Common myeloid progenitor, CD34-positive (primary cell): ENCODE data around the gene IL1RAP.
A peak's percentile ranks its signal among the peaks of the same experiment; 100 is the strongest.

Experiments
- CTCF ChIA-PET: fragments of 350-600 bp; sonication (Branson Sonifier 250); formaldehyde crosslinking; loops from one replicate; lab custom pipeline; 2021; ENCODE audit warnings: antibody characterized with exemption; lab: Charles Lee
- POLR2A ChIA-PET: fragments of 350-600 bp; sonication (Branson Sonifier 250); formaldehyde crosslinking; loops from one replicate; lab custom pipeline; 2021; ENCODE audit warnings: antibody characterized with exemption; lab: Charles Lee
- DNase-seq, 3 donors: peaks; one replicate each; pipeline versions ENCODE4 v3.0.0 to v3.0.0-alpha.2; 2013
- H3K27ac ChIP-seq, 2 experiments: 1 replicate in 1 of 2; 2 replicates in 1 of 2; pipeline ENCODE4 v1.7.0; 2013; ENCODE audit warnings: inconsistent platforms in 2 of 2, low read length in 2 of 2, mild to moderate bottlenecking in 2 of 2, low read depth in 1 of 2, moderate library complexity in 1 of 2; ENCODE audit not compliant: severe bottlenecking in 2 of 2, insufficient read depth in 1 of 2, poor library complexity in 1 of 2
- H3K27me3 ChIP-seq, 5 experiments: replicated peaks in 2 of 5; 1 replicate in 3 of 5; 2 replicates in 2 of 5; pipeline versions ENCODE4 v1.6.1 to v1.7.0; 2013; ENCODE audit warnings: low read length in 4 of 5, mild to moderate bottlenecking in 2 of 5, moderate library complexity in 2 of 5, inconsistent platforms in 1 of 5; ENCODE audit not compliant: insufficient read depth in 5 of 5, control insufficient read depth in 4 of 5
- H3K36me3 ChIP-seq, 4 experiments: 1 replicate in 2 of 4; 2 replicates in 2 of 4; pipeline versions ENCODE4 v1.6.1 to v1.7.0; 2013; ENCODE audit warnings: low read length in 3 of 4, control low read depth in 1 of 4, mild to moderate bottlenecking in 1 of 4; ENCODE audit not compliant: control insufficient read depth in 4 of 4, insufficient read depth in 4 of 4
- H3K4me1 ChIP-seq, 4 experiments: 1 replicate in 3 of 4; 2 replicates in 1 of 4; pipeline versions ENCODE4 v1.6.1 to v1.7.1; 2013; ENCODE audit warnings: low read length in 3 of 4, mild to moderate bottlenecking in 3 of 4, control low read depth in 1 of 4, inconsistent platforms in 1 of 4, moderate library complexity in 1 of 4; ENCODE audit not compliant: control insufficient read depth in 4 of 4, insufficient read depth in 4 of 4; ENCODE audit errors: control extremely low read depth in 1 of 4
- H3K4me3 ChIP-seq, 7 experiments: 1 replicate in 4 of 7; 2 replicates in 3 of 7; pipeline versions ENCODE4 v1.5.1 to v1.7.0; 2013; ENCODE audit warnings: mild to moderate bottlenecking in 7 of 7, low read length in 6 of 7, moderate library complexity in 6 of 7, inconsistent platforms in 2 of 7, low read depth in 2 of 7, control low read depth in 1 of 7; ENCODE audit not compliant: insufficient read depth in 4 of 7, control insufficient read depth in 1 of 7; ENCODE audit errors: extremely low read depth in 1 of 7
- H3K9me3 ChIP-seq, 5 experiments: 1 replicate in 4 of 5; 2 replicates in 1 of 5; pipeline versions ENCODE4 v1.6.1 to v1.7.1; 2013; ENCODE audit warnings: low read length in 4 of 5, mild to moderate bottlenecking in 2 of 5, inconsistent platforms in 1 of 5, low read depth in 1 of 5, moderate library complexity in 1 of 5; ENCODE audit not compliant: control insufficient read depth in 4 of 5, insufficient read depth in 2 of 5; ENCODE audit errors: control extremely low read depth in 1 of 5
- WGBS: methylation state at CpG from one replicate; pipeline ENCODE4 v1.1.5; 2013; ENCODE audit not compliant: insufficient coverage; 5-methylcytosine and 5-hydroxymethylcytosine counted together

IL1RAP gene

DNA sequence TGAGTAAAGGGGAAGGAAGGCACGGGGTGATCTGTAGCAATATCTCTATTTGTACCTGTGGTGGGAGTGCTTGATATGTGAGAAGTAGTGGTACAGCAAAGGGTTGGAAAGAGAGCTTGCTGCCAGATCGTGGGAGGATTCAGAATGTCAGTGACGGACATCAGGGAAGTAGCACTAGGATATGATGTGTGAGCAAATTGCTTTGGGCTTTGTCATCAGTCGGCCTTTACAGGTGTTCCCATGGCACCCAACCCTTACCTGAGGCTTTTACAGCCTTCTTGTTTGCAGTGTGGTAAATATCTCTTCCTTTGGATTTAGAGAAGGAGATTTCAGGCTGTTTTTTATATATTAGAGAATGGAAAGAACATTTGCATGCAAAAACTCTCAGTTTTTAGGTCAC lies 29.8 kb downstream of the IL1RAP start:
- H3K4me3 ChIP-seq: no peak overlapping the region
- 93% methylated on average over 3 of the region's 4 CpGs for WGBS
- H3K27me3 ChIP-seq: peaks cover 0 to 21% (median 8%) of the 10 kb centered on the region in 5 experiments
- H3K27ac ChIP-seq: no peak overlapping the region
- POLR2A ChIA-PET: no interaction called here
- CTCF ChIA-PET: interaction anchor here (0.6 to 1.9 kb wide), 2 partner anchors 28 to 153 kb away, joined by 3 to 5 read pairs; no protein-coding TSS in a partner anchor
- H3K4me1 ChIP-seq: no peaks in the 10 kb centered on the region
- peaks cover 0 to 6% (median 0%) of the 10 kb centered on the region in 4 experiments for H3K36me3 ChIP-seq
- DNase-seq: no peak
- H3K9me3 ChIP-seq: peaks cover 0 to 2% (median 0%) of the 10 kb centered on the region in 5 experiments

DNA sequence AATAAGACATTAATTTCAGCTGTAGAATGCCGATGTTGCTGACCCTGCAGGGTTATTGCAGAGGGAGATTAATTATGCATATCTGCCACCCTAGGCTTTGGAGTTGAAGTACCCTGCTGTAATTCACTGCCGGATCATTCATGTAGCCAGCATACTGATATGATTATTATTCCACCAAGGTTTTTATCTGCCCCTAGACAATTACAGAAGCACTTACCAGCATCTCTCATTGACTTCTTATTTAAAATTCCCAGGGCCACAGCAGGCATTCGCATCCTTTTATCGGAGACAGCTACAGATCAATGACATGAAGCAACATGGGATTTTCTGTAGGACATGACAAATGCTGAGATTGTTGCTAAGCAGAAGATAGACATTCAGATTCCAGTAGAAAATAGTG lies 31.3 kb downstream of the IL1RAP start:
- Histone ChIP-seq H3K36me3 (peaks cover 0 to 6% (median 0%) of the 10 kb centered on the region in 4 experiments), H3K4me1 (no peaks in the 10 kb centered on the region), H3K9me3 (peaks cover 0 to 5% (median 0%) of the 10 kb centered on the region in 5 experiments), H3K27me3 (peaks cover 0 to 21% (median 8%) of the 10 kb centered on the region in 5 experiments), H3K4me3 (no peak overlapping the region), H3K27ac (no peak overlapping the region)
- DNase-seq: no peak
- POLR2A ChIA-PET: no interaction called here
- CTCF ChIA-PET: interaction anchor here (1.5 to 1.9 kb wide), 2 partner anchors 12 to 30 kb away, joined by 3 to 5 read pairs; no protein-coding TSS in a partner anchor
- WGBS: 100% methylated on average over 2 of the region's 4 CpGs

DNA sequence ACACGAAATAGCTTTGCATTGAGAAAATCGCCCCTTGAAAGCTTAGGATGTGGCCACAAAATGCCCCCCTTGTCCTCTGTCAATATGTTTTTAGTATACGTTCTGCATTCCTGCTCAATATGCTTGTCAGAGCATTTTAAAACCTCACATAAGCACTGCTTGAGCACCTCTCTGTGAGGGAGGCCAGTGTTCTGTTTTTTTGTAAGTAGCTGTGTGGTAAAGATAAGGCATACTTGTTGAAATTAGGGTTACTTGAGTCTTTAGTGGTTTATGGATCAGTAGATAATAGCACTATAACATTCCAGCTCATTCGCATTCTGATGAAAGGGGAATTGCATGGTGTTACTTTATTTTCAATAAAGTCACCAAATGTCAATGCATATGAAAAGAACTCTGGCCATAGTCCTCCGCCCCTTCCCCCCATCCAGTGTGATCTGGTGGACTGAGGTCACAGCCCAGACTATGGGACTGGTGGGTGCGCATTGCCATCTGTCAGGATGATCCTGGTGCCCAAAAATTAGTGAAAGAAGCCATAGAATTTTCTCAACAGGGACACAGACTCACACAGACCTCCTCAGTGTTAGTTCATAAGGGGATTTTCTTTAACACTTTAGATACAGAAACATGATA lies 33.1 kb downstream of the IL1RAP start:
- peak in 2 of 3 donors; percentile 26 to 50 for DNase-seq
- peaks cover 0 to 19% (median 8%) of the 10 kb centered on the region in 5 experiments for H3K27me3 ChIP-seq
- WGBS: 63% methylated on average over 4 of the region's 6 CpGs
- ChIA-PET POLR2A (no interaction called here), CTCF (interaction anchor here (1.0 to 1.7 kb wide), 2 partner anchors 11 to 150 kb away, joined by 3 to 5 read pairs; no protein-coding TSS in a partner anchor)
- H3K4me3 ChIP-seq: no peak overlapping the region
- H3K36me3 ChIP-seq: peaks cover 0 to 3% (median 0%) of the 10 kb centered on the region in 4 experiments
- H3K4me1 ChIP-seq: no peaks in the 10 kb centered on the region
- no peak overlapping the region for H3K27ac ChIP-seq
- H3K9me3 ChIP-seq: peaks cover 0 to 10% (median 5%) of the 10 kb centered on the region in 5 experiments

DNA sequence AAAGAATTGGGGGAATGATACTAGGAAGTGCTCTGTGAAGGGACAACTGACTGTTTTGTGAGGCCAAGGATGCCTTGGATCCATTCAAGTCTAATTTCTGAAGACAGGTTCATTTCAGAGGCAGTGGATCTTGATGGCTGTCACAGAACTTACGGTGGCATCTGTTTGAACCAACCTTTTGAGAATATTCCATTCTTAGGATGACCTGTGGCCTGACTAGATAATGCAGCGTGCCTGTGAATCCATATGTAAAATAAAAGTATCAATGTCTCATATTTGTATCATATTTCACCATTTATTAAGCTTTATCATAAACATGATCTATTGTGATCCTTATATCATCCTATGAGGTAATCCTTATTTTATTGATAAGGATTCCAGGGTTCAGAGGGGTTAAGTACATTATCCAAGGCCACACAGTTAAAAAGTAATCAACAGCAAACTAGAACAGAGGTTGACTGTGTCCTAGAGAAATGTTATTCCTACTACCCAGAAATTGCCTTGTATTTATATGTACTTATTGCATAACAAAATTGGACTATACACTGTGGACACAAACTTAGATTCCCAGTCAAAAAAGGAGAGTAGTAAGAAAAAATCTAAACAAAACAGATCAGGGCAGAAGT lies 34.3 kb downstream of the IL1RAP start:
- Histone ChIP-seq H3K4me3 (no peak overlapping the region), H3K36me3 (peaks cover 0 to 3% (median 1%) of the 10 kb centered on the region in 4 experiments), H3K4me1 (no peaks in the 10 kb centered on the region), H3K27ac (no peak overlapping the region), H3K9me3 (peaks cover 0 to 16% (median 9%) of the 10 kb centered on the region in 5 experiments), H3K27me3 (peaks cover 0 to 19% (median 7%) of the 10 kb centered on the region in 5 experiments)
- WGBS: no CpG with 5 or more reads among the region's 2 CpGs
- ChIA-PET POLR2A (no interaction called here), CTCF (no interaction called here)
- no peak for DNase-seq

DNA sequence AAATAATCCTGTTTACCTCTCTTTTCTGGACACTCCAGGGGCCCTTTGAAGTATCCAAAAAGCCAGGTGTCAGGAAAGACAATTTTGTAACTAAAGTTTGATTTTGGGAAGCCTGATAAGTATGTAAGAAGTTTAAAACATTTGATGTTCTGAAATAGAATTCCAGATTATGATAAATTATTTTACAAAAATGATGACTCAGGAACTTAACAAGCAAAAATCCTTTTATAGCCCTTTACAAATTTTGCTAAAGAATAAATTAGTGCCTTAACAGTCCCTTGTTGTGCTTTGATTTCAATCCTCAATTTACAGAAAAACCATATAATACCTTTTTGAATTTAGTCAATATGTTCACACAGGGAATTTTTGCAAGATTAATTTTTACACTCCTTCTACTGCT lies 38.1 kb downstream of the IL1RAP start:
- ChIA-PET CTCF (interaction anchor here (0.8 kb wide), 1 partner anchor 11 kb away, joined by 3 read pairs; no protein-coding TSS in a partner anchor), POLR2A (no interaction called here)
- Histone ChIP-seq H3K27ac (no peak overlapping the region), H3K4me3 (no peak overlapping the region), H3K9me3 (peaks cover 0 to 23% (median 9%) of the 10 kb centered on the region in 5 experiments), H3K4me1 (no peaks in the 10 kb centered on the region), H3K36me3 (peaks cover 0 to 12% (median 5%) of the 10 kb centered on the region in 4 experiments), H3K27me3 (peaks cover 0 to 9% (median 0%) of the 10 kb centered on the region in 5 experiments)
- no peak for DNase-seq

DNA sequence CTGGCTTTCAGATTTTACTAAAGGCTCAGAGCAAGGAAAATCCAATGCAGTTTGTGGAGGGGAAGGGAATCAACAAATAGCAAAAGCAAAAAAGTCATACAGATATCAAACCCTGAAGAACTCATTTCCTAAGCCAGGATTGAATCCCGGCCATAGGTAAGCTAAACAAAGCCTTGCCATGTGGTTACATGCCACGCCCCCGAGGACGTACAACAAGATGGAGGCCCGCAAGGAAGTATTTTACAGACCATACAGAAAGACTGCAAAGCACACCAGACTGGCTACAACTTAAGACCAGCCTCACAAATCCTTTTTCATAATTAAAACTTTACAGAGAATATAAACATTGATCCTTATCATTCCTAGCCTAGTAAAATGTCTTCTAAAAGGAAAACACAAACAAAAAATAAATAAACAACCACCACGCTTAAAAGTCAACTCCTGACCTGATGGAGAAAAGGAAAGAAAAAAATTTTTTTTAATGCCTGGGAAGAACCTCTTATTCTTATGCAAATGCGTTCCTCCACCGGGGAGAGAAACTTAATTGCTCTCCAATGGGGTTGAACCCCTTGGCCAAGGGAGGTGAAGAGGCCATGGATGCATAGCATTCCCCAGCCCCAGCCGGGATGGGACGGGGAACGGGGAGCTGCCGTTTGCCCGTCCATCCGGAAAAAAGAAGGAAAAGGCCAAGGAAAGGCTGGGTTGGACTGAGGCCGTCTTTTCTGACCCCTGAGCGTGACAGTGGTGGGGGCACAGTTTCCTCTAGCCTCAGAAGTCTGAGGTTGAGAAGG lies 39.3 kb downstream of the IL1RAP start:
- Histone ChIP-seq H3K27ac (no peak overlapping the region), H3K4me1 (no peaks in the 10 kb centered on the region), H3K4me3 (no peak overlapping the region), H3K9me3 (peaks cover 0 to 25% (median 9%) of the 10 kb centered on the region in 5 experiments), H3K27me3 (peaks cover 0 to 5% (median 0%) of the 10 kb centered on the region in 5 experiments), H3K36me3 (peaks cover 0 to 12% (median 8%) of the 10 kb centered on the region in 4 experiments)
- DNase-seq: no peak
- WGBS: 91% methylated on average over 11 of the region's 16 CpGs
- CTCF ChIA-PET: no interaction called here
- POLR2A ChIA-PET: no interaction called here
